ENCODE results near the gene TBX1. TPM values are rescaled to one million over a fixed set of nuclear protein-coding genes. Genes with fewer than 3 reads are reported as not detected.

TBX1 gene
- total RNA-seq, 4 donors from 2014 or later, result 0.18 to 4.4 (median 0.26) TPM

DNA sequence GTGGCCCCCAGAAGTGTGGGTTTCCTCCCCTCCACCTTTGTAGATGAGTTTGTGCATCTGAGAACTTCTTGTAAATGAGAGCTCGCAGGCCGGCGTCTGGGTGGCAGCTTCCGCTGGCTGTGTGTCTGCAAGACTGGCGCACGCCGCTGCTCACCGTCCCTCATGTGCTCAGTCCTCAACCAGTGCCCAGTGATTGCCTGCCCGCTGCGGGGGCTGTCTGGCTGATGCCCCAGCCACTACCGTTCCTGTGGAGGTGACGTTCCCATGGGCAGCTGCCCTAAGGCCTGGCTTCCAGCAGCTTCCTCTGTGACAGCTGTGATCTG lies 8.8 kb downstream of the TBX1 start:
- Histone ChIP-seq H3K4me1 (peaks cover 7 to 43% (median 7%) of the 10 kb centered on the region in 3 donors), H3K27ac (no peak overlapping the region), H3K9me3 (no peaks in the 10 kb centered on the region), H3K36me3 (no peaks in the 10 kb centered on the region), H3K27me3 (peaks cover 0 to 93% (median 4%) of the 10 kb centered on the region in 4 donors), H3K4me3 (no peak overlapping the region)
- DNase-seq, result no peak
- intact Hi-C loops (cut with DNase I), result no loop called here
- TF ChIP-seq POLR2A (IDR thresholded peaks at IDR 0.05), result no peak
- TF ChIP-seq, protein P1, sequence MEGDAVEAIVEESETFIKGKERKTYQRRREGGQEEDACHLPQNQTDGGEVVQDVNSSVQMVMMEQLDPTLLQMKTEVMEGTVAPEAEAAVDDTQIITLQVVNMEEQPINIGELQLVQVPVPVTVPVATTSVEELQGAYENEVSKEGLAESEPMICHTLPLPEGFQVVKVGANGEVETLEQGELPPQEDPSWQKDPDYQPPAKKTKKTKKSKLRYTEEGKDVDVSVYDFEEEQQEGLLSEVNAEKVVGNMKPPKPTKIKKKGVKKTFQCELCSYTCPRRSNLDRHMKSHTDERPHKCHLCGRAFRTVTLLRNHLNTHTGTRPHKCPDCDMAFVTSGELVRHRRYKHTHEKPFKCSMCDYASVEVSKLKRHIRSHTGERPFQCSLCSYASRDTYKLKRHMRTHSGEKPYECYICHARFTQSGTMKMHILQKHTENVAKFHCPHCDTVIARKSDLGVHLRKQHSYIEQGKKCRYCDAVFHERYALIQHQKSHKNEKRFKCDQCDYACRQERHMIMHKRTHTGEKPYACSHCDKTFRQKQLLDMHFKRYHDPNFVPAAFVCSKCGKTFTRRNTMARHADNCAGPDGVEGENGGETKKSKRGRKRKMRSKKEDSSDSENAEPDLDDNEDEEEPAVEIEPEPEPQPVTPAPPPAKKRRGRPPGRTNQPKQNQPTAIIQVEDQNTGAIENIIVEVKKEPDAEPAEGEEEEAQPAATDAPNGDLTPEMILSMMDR (IDR thresholded peaks at IDR 0.05), result no peak
- 80% methylated on average over 1 of the region's 12 CpGs; no CpG with 5 or more reads in 1 of the 2 donors for WGBS, 2 donors

DNA sequence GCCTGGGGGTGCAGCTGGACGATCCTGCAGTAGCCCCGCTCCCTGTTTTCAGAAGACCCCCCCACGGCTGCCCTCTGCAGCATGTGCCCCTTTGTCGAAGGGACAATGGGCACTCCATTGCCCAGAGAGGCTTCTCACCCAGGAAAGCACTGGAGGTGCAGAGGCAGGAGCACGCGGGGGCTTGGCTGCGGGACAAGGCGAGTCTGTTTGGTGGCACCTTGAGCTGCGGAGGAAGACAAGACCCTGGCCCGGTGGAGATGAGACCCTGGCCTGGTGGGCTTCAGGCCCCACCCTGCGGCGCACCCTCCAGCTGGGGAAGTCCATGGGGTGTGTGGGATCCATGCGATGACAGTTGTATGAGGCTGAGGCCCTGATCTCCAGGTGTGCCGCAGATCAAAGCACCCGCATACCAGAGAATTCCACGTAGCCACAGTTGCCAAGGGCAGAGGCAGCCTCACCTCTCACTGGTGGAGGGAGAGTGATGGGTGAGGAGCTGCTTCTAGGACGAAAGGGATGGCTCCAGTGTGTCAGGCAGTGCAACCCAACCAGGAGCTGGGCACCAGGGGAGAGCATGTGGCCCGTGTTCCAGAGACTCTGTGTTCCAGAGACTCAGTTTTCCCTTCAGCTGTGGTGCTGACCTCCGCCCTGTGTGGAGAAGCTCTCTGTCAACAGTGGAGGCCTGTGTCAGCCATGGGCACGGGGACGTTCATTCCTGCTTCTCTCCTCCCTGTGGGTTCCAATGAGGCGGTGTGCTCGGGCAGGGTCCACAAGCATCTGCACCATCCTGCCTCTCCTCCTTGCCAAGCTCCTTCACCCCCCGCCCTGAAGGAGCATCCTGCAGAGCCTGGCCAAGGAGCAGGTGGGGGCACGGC lies 10.0 kb downstream of the TBX1 start:
- intact Hi-C loops (cut with DNase I), result no loop called here
- Histone ChIP-seq H3K36me3 (no peaks in the 10 kb centered on the region), H3K4me1 (peaks cover 7 to 37% (median 7%) of the 10 kb centered on the region in 3 donors), H3K9me3 (no peaks in the 10 kb centered on the region), H3K27me3 (peaks cover 0 to 90% (median 3%) of the 10 kb centered on the region in 4 donors), H3K4me3 (no peak overlapping the region), H3K27ac (no peak overlapping the region)
- DNase-seq, result no peak
- TF ChIP-seq, protein P1 (IDR thresholded peaks at IDR 0.05), result no peak
- no peak for TF ChIP-seq POLR2A (IDR thresholded peaks at IDR 0.05)
- 83 to 90% methylated on average over 2 to 14 of the region's 25 CpGs for WGBS, 2 donors

DNA sequence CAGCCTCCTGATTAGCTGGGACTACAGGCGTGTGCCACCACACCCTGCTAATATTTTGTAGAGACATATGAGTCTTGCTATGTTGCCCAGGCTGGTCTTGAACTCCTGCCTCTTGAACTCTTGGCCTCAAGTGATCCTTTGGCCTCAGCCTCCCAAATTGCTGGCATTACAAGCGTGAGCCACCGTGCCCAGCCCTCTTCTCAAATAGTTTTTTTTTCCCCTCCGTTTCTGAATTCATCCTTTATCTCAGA lies 11.8 kb downstream of the TBX1 start:
- WGBS, 2 donors, result 69 to 81% methylated on average over 4 of the region's 4 CpGs
- H3K36me3 ChIP-seq, result no peaks in the 10 kb centered on the region
- no peak overlapping the region for H3K4me3 ChIP-seq
- H3K9me3 ChIP-seq, result no peaks in the 10 kb centered on the region
- H3K27ac ChIP-seq, result no peak overlapping the region
- intact Hi-C loops (cut with DNase I), result no loop called here
- peaks cover 0 to 81% (median 2%) of the 10 kb centered on the region in 4 donors for H3K27me3 ChIP-seq
- peaks cover 0 to 21% (median 5%) of the 10 kb centered on the region in 3 donors for H3K4me1 ChIP-seq
- DNase-seq, result no peak
- TF ChIP-seq, protein P1 (IDR thresholded peaks at IDR 0.05), result no peak
- TF ChIP-seq POLR2A (IDR thresholded peaks at IDR 0.05), result no peak

DNA sequence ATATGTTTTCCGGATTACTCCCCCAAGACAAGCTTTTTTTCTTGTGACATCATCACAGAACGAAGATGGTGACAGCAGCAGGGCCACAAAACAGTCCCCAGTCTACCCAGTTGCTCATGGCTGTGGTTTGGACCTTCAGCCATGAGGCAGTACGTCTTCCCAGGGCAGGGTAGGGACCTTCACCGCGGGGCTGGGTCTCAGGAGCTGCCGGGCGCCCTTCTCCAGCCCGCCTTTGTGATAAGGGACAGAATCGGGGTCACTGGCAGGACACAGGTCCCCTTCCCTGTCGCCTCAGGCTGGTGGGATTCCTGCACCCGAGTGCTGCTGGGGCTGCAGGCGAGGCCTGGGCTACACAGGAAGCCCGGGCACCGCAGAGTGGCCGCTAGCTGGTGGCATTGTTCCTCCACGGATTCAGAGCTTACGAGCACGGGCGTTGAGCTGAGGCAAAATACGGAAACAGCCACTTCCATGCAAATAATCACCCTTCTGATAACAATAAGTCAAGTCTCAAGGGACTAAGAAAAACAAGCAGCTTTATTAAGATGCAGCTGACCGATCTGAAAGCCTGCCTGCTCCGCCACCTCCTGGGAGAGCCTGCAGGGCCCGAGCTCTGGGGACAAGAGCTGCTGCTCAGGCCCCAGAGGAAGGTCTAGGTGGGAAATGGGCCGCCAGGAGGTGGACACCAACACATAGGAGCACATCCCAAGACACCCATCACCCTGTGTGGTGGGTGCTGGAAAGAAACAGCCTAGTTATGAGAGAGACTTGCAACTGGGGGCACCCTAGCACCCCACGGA lies 12.3 kb downstream of the TBX1 start:
- no peak for DNase-seq

More for the DNA sequence above, 12.3 kb downstream of the TBX1 start:
- TF ChIP-seq POLR2A (IDR thresholded peaks at IDR 0.05), result no peak
- TF ChIP-seq, protein P1 (IDR thresholded peaks at IDR 0.05), result no peak
- 72 to 73% methylated on average over 8 to 16 of the region's 25 CpGs for WGBS, 2 donors
- no peak overlapping the region for H3K27ac ChIP-seq
- H3K27me3 ChIP-seq, result peaks cover 0 to 81% (median 0%) of the 10 kb centered on the region in 4 donors
- H3K4me3 ChIP-seq, result no peak overlapping the region
- no peaks in the 10 kb centered on the region for H3K9me3 ChIP-seq
- intact Hi-C loops (cut with DNase I), result no loop called here
- no peaks in the 10 kb centered on the region for H3K36me3 ChIP-seq
- peaks cover 0 to 16% (median 0%) of the 10 kb centered on the region in 3 donors for H3K4me1 ChIP-seq
